IMR-90 (cell line): ENCODE measurements around the gene IL1F10. TPM values are rescaled to one million over a fixed set of nuclear protein-coding genes. Genes with fewer than 3 reads are reported as not detected.
A peak's percentile ranks its signal among the peaks of the same experiment; 100 is the strongest.

ENCODE experiments used
- ATAC-seq: fragments of 200-7000 bp; cut with Tn5 transposase; 2 replicates; pipeline ENCODE4 v1.9.1; 2020; ENCODE audit warnings: low read depth, mild to moderate bottlenecking, moderate library complexity
- BruUV-seq: library from RNA; stranded (reverse); fragments of 400-500 nt; replicated peaks from 2 replicates; lab custom pipeline; 2021; lab: Mats Ljungman, UMichigan
- CTCF ChIA-PET: fragments of 300-600 bp; formaldehyde crosslinking; extraction: SDS; loops from one replicate; lab custom pipeline; 2021; ENCODE audit warnings: antibody characterized with exemption; lab: Yijun Ruan, JAX
- POLR2A ChIA-PET: fragments of 300-600 bp; sonication (Branson Sonifier 250); formaldehyde crosslinking; loops from one replicate; lab custom pipeline; 2022; ENCODE audit warnings: antibody characterized with exemption; ENCODE audit not compliant: unreplicated experiment; lab: Charles Lee
- DNase-seq: peaks from one replicate; pipeline ENCODE4 v3.0.0; 2013
- H2AFZ ChIP-seq: replicated peaks from 2 replicates; pipeline ENCODE3; 2013; ENCODE audit warnings: low read length, mild to moderate bottlenecking; ENCODE audit not compliant: poor library complexity
- H2AK5ac ChIP-seq: 2 replicates; pipeline ENCODE4 v1.6.1; 2013; ENCODE audit warnings: low read depth, low read length, inconsistent platforms
- H2AK9ac ChIP-seq: replicated peaks from 2 replicates; pipeline ENCODE3; 2013; ENCODE audit warnings: mild to moderate bottlenecking, low read depth, low read length, moderate library complexity; ENCODE audit not compliant: poor library complexity
- H2BK120ac ChIP-seq: 2 replicates; pipeline ENCODE4 v1.6.1; 2013; ENCODE audit warnings: low read depth, low read length, inconsistent platforms
- H2BK15ac ChIP-seq: 3 replicates; pipeline ENCODE4 v1.6.1; 2013; ENCODE audit warnings: low read depth, low read length, inconsistent platforms
- H2BK20ac ChIP-seq: 2 replicates; pipeline ENCODE4 v1.6.1; 2013; ENCODE audit warnings: low read depth, mild to moderate bottlenecking, inconsistent platforms, low read length, moderate library complexity
- H2BK5ac ChIP-seq: 2 replicates; pipeline ENCODE4 v1.6.1; 2013; ENCODE audit warnings: mild to moderate bottlenecking, low read depth, low read length, inconsistent platforms; ENCODE audit not compliant: poor library complexity, severe bottlenecking
- H3K14ac ChIP-seq: replicated peaks from 2 replicates; pipeline ENCODE4 v1.6.1; 2013; ENCODE audit warnings: low read depth, low read length, inconsistent platforms
- H3K18ac ChIP-seq: 2 replicates; pipeline ENCODE4 v1.6.1; 2013; ENCODE audit warnings: low read depth, low read length, control low read depth
- H3K23ac ChIP-seq: 2 replicates; pipeline ENCODE4 v1.6.1; 2013; ENCODE audit warnings: low read depth, low read length, inconsistent platforms
- H3K27ac ChIP-seq: 2 replicates; pipeline ENCODE4 v1.5.1; 2013; ENCODE audit warnings: mild to moderate bottlenecking, control low read depth, low read length; ENCODE audit not compliant: insufficient read depth
- H3K27me3 ChIP-seq: 2 replicates; pipeline ENCODE4 v1.6.1; 2013; ENCODE audit warnings: low read length; ENCODE audit not compliant: control insufficient read depth, insufficient read depth
- H3K36me3 ChIP-seq: 2 replicates; pipeline ENCODE4 v1.6.1; 2013; ENCODE audit warnings: low read length, mixed read lengths; ENCODE audit not compliant: control insufficient read depth, insufficient read depth
- H3K4ac ChIP-seq: 2 replicates; pipeline ENCODE4 v1.6.1; 2013; ENCODE audit warnings: low read depth, low read length, inconsistent platforms
- H3K4me1 ChIP-seq: 2 replicates; pipeline ENCODE4 v1.6.1; 2013; ENCODE audit warnings: low read length, mixed read lengths; ENCODE audit not compliant: control insufficient read depth, insufficient read depth
- H3K4me2 ChIP-seq: 2 replicates; pipeline ENCODE4 v1.6.1; 2013; ENCODE audit warnings: low read depth, mild to moderate bottlenecking, control low read depth, low read length, moderate library complexity
- H3K4me3 ChIP-seq: 2 replicates; pipeline ENCODE4 v1.5.1; 2013; ENCODE audit warnings: low read depth, mild to moderate bottlenecking, control low read depth, low read length, moderate library complexity; ENCODE audit not compliant: insufficient read depth
- H3K56ac ChIP-seq: 2 replicates; pipeline ENCODE4 v1.6.1; 2013; ENCODE audit warnings: low read length, inconsistent platforms; ENCODE audit not compliant: insufficient read depth; ENCODE audit errors: extremely low read depth
- H3K79me1 ChIP-seq, 2 experiments: 2 replicates each; pipeline ENCODE4 v1.6.1; 2013; ENCODE audit warnings: low read length in 2 of 2, inconsistent platforms in 1 of 2, low read depth in 1 of 2
- H3K9ac ChIP-seq: 2 replicates; pipeline ENCODE4 v1.6.1; 2013; ENCODE audit warnings: low read depth, low read length, control low read depth
- H3K9me1 ChIP-seq: 2 replicates; pipeline ENCODE4 v1.6.1; 2013; ENCODE audit warnings: low read length, inconsistent platforms; ENCODE audit not compliant: insufficient read depth
- H3K9me3 ChIP-seq: 2 replicates; pipeline ENCODE4 v1.6.1; 2013; ENCODE audit warnings: low read length; ENCODE audit not compliant: control insufficient read depth, insufficient read depth
- H4K20me1 ChIP-seq: 2 replicates; pipeline ENCODE4 v1.6.1; 2013; ENCODE audit warnings: low read length, inconsistent platforms; ENCODE audit not compliant: insufficient read depth
- H4K5ac ChIP-seq: 2 replicates; pipeline ENCODE4 v1.6.1; 2013; ENCODE audit warnings: mild to moderate bottlenecking, low read depth, low read length, control low read depth
- H4K8ac ChIP-seq, 2 experiments: 2 replicates each; pipeline ENCODE4 v1.6.1; 2013; ENCODE audit warnings: low read depth in 2 of 2, low read length in 2 of 2, control low read depth in 1 of 2, inconsistent platforms in 1 of 2
- H4K91ac ChIP-seq: 2 replicates; pipeline ENCODE4 v1.6.1; 2013; ENCODE audit warnings: low read depth, low read length, inconsistent platforms; ENCODE audit not compliant: insufficient read depth
- BHLHE40 ChIP-seq: fragments of 150-350 bp; IDR thresholded peaks from 2 replicates; pipeline ENCODE4 v1.6.1; 2016; ENCODE audit warnings: mild to moderate bottlenecking, low read depth, low read length
- ELK1 ChIP-seq: fragments of 150-350 bp; IDR thresholded peaks from 2 replicates; pipeline ENCODE4 v1.6.1; 2016; ENCODE audit warnings: low read depth, mild to moderate bottlenecking, low read length, moderate library complexity, borderline replicate concordance
- FOS ChIP-seq: fragments of 150-350 bp; IDR thresholded peaks from 2 replicates; pipeline ENCODE4 v1.6.1; 2016; ENCODE audit warnings: low read depth, low read length
- NFE2L2 ChIP-seq: fragments of 150-350 bp; IDR thresholded peaks from 2 replicates; pipeline ENCODE4 v1.6.1; 2016; ENCODE audit warnings: low read depth, mild to moderate bottlenecking, low read length
- RAD21 ChIP-seq: IDR thresholded peaks from 2 replicates; pipeline ENCODE4 v1.6.1; 2012; ENCODE audit warnings: low read length, improper control_type of control experiment
- SMC3 ChIP-seq: fragments of 150-350 bp; IDR thresholded peaks from 2 replicates; pipeline ENCODE4 v1.6.1; 2016; ENCODE audit warnings: low read depth, mild to moderate bottlenecking, antibody characterized with exemption, low read length, moderate library complexity
- WGBS, 2 experiments: methylation state at CpG; one replicate each; pipeline versions ENCODE4 v1.1.5 to v1.1.7; 2013; ENCODE audit warnings: missing lambda C conversion rate in 2 of 2; ENCODE audit not compliant: insufficient read length in 1 of 2; ENCODE audit errors: extremely low coverage in 2 of 2; 5-methylcytosine and 5-hydroxymethylcytosine counted together
- dilution Hi-C: fragments of 300-500 bp; cut with HindIII; formaldehyde crosslinking; loops from one replicate; pipeline ENCODE4 v1.14.3; 2018; ENCODE audit warnings: low sequenced_read_pairs; ENCODE audit not compliant: unreplicated experiment
- in situ Hi-C: fragments of 300-500 bp; cut with MboI; formaldehyde crosslinking; loops from 3 replicates; pipeline ENCODE4 v1.14.3; 2019; ENCODE audit warnings: low sequenced_read_pairs, inconsistent platforms, mixed read lengths
- intact Hi-C: fragments of 100-400 bp; cut with micrococcal nuclease; formaldehyde crosslinking; loops from 2 replicates; pipeline ENCODE4 v1.10.0; 2022
- polyA plus RNA-seq, 3 experiments: library from polyadenylated mRNA; depleted of rRNA; stranded (reverse); fragments of >200 nt; gene quantifications; 2 replicates each; pipeline ENCODE4 v1.2.3, GENCODE V29; 2012; ENCODE audit warnings: low replicate concordance in 1 of 3
- total RNA-seq: library from RNA; depleted of rRNA; stranded (reverse); fragments of >200 nt; gene quantifications from 2 replicates; pipeline ENCODE4 v1.2.3, GENCODE V29; 2012

Gene IL1F10
- total and polyA plus RNA-seq, 2 of the 4 experiments (the other 2 are of a cell fraction): not detected

GRCh38 chr2:113105047-113105785 is 37.4 kb downstream of the IL1F10 start:
- no TSS peak for BruUV-seq
- ChIA-PET CTCF (no interaction called here), POLR2A (no interaction called here)
- no peak overlapping the region for H2BK5ac ChIP-seq
- H2AFZ ChIP-seq: no peak overlapping the region
- H3K4ac ChIP-seq: no peak overlapping the region
- H3K18ac ChIP-seq: no peak overlapping the region
- H2BK15ac ChIP-seq: no peak overlapping the region
- H3K79me1 ChIP-seq: no peaks in the 10 kb centered on the region
- WGBS, 2 experiments: 17% methylated on average over 1 of the region's 6 CpGs; no CpG with 5 or more reads in 1 of the 2 experiments
- no peak overlapping the region for H3K27ac ChIP-seq
- TF ChIP-seq NFE2L2 (no peak), FOS (no peak), ELK1 (no peak), RAD21 (no peak), SMC3 (no peak), BHLHE40 (no peak)
- H2AK5ac ChIP-seq: no peak overlapping the region
- H4K5ac ChIP-seq: no peak overlapping the region
- H4K91ac ChIP-seq: no peak overlapping the region
- H3K27me3 ChIP-seq: no peaks in the 10 kb centered on the region
- H3K9ac ChIP-seq: no peak overlapping the region
- no peak overlapping the region for H3K4me3 ChIP-seq
- ATAC-seq (no peak), DNase-seq (peak; percentile 46)
- no peak overlapping the region for H2AK9ac ChIP-seq
- H3K9me3 ChIP-seq: no peaks in the 10 kb centered on the region
- H3K14ac ChIP-seq: no peak overlapping the region
- no peaks in the 10 kb centered on the region for H3K36me3 ChIP-seq
- H2BK120ac ChIP-seq: no peak overlapping the region
- intact Hi-C loops: no loop called here
- no peaks in the 10 kb centered on the region for H3K9me1 ChIP-seq
- dilution Hi-C loops: no loop called here
- no peak overlapping the region for H3K23ac ChIP-seq
- H3K4me2 ChIP-seq: no peak overlapping the region
- H3K4me1 ChIP-seq: no peaks in the 10 kb centered on the region
- H3K56ac ChIP-seq: no peak overlapping the region
- in situ Hi-C loops: no loop called here
- no peaks in the 10 kb centered on the region for H4K20me1 ChIP-seq
- H4K8ac ChIP-seq: no peak overlapping the region
- H2BK20ac ChIP-seq: no peak overlapping the region
